CD4-positive, alpha-beta T cell (primary cell): Measurements from ENCODE around the gene FASTKD3. TPM values are rescaled to one million over a fixed set of nuclear protein-coding genes. Genes with fewer than 3 reads are reported as not detected.

Experiments
- ATAC-seq: fragments of 200-7000 bp; cut with Tn5 transposase; one replicate; pipeline ENCODE4 v1.10.0; 2022; ENCODE audit warnings: mild to moderate bottlenecking; ENCODE audit not compliant: poor library complexity
- CTCF ChIA-PET: fragments of 350-600 bp; sonication (Branson Sonifier 250); formaldehyde crosslinking; loops from one replicate; lab custom pipeline; 2021; ENCODE audit warnings: antibody characterized with exemption, inconsistent platforms; lab: Charles Lee
- POLR2A ChIA-PET: fragments of 350-600 bp; sonication (Branson Sonifier 250); formaldehyde crosslinking; loops from one replicate; lab custom pipeline; 2021; ENCODE audit warnings: antibody characterized with exemption, inconsistent platforms; lab: Charles Lee
- DNase-seq, 14 experiments: peaks; one replicate each; pipeline ENCODE4 v3.0.0-alpha.2; 2013 to 2020; ENCODE audit warnings: mixed read lengths in 2 of 14
- H3K27ac ChIP-seq, 2 donors: one replicate each; pipeline versions ENCODE4 v1.5.1 to v1.7.0; 2013; ENCODE audit warnings: low read length in 2 of 2, low read depth in 1 of 2, mild to moderate bottlenecking in 1 of 2
- H3K27me3 ChIP-seq, 2 experiments: 1 replicate in 1 of 2; 2 replicates in 1 of 2; pipeline versions ENCODE4 v1.6.1 to v1.7.0; 2013; ENCODE audit warnings: low read length in 2 of 2, control low read depth in 1 of 2, mild to moderate bottlenecking in 1 of 2, moderate library complexity in 1 of 2; ENCODE audit not compliant: insufficient read depth in 2 of 2, control insufficient read depth in 1 of 2
- H3K36me3 ChIP-seq: one replicate; pipeline ENCODE4 v1.6.1; 2013; ENCODE audit warnings: low read length, control low read depth; ENCODE audit not compliant: insufficient read depth
- H3K4me1 ChIP-seq: one replicate; pipeline ENCODE4 v1.6.1; 2013; ENCODE audit warnings: low read length, control low read depth; ENCODE audit not compliant: insufficient read depth
- H3K4me3 ChIP-seq: one replicate; pipeline ENCODE4 v1.5.1; 2013; ENCODE audit warnings: mild to moderate bottlenecking, low read length, moderate library complexity
- H3K9me3 ChIP-seq, 2 experiments: 1 replicate in 1 of 2; 2 replicates in 1 of 2; pipeline versions ENCODE4 v1.6.1 to v1.7.0; 2013; ENCODE audit warnings: low read length in 2 of 2, mild to moderate bottlenecking in 2 of 2, control low read depth in 1 of 2, moderate library complexity in 1 of 2; ENCODE audit not compliant: control insufficient read depth in 1 of 2, insufficient read depth in 1 of 2
- H3K27ac Mint-ChIP-seq: one replicate; pipeline ENCODE4 v1.8.0; 2020; ENCODE audit warnings: mixed read lengths
- H3K27me3 Mint-ChIP-seq: one replicate; pipeline ENCODE4 v1.8.0; 2021; ENCODE audit warnings: mixed read lengths
- H3K36me3 Mint-ChIP-seq: one replicate; pipeline ENCODE4 v1.8.0; 2021; ENCODE audit warnings: low read depth, mixed read lengths
- H3K4me1 Mint-ChIP-seq: one replicate; pipeline ENCODE4 v1.8.0; 2021; ENCODE audit warnings: low read depth, mixed read lengths
- H3K4me3 Mint-ChIP-seq: one replicate; pipeline ENCODE4 v1.8.0; 2020; ENCODE audit warnings: mild to moderate bottlenecking, mixed read lengths
- H3K9me3 Mint-ChIP-seq: one replicate; pipeline ENCODE4 v1.8.0; 2020; ENCODE audit warnings: mixed read lengths
- CTCF ChIP-seq: fragments of 200-600 bp; IDR thresholded peaks from one replicate; pipeline ENCODE4 v1.8.0; 2022; ENCODE audit warnings: antibody characterized with exemption, mild to moderate bottlenecking
- intact Hi-C, 2 experiments: fragments of 100-400 bp; cut with DNase I in 1 of 2; cut with micrococcal nuclease in 1 of 2; formaldehyde crosslinking; loops; one replicate each; pipeline versions ENCODE4 v1.15.1 to v1.9.0; 2023 to 2025; cut with DNase I, micrococcal nuclease
- total RNA-seq, 174 experiments: library from RNA in 2 of 174; stranded (reverse) in 2 of 174; gene quantifications; one replicate each; pipeline ENCODE4 v1.2.3 and lab custom pipeline; 2021 to 2026

Gene FASTKD3
- total RNA-seq, 2 experiments from 2014 or later = 2.6 to 3.4 TPM

- Histone ChIP-seq H3K27me3 (no peaks in the 10 kb centered on the region), H3K27ac (peak overlapping the region in 1 of 2 donors; percentile 48), H3K4me3 (no peak overlapping the region), H3K36me3 (peaks cover 28% of the 10 kb centered on the region), H3K9me3 (no peaks in the 10 kb centered on the region), H3K4me1 (peaks cover 42% of the 10 kb centered on the region)
- DNase-seq (peak in 3 of 14 experiments; percentile 15 to 41 (median 24)), ATAC-seq (no peak)
- peak overlapping the region; percentile 93 for H3K4me3 Mint-ChIP-seq
- no peaks in the 10 kb centered on the region for H3K27me3 Mint-ChIP-seq
- H3K9me3 Mint-ChIP-seq = no peaks in the 10 kb centered on the region
- no peak for TF ChIP-seq CTCF
- POLR2A ChIA-PET = no interaction called here
- H3K27ac Mint-ChIP-seq = peak overlapping the region; percentile 90
- intact Hi-C loops = loop anchor here (5.0 to 10.0 kb wide), 2 partner anchors 1159 to 1237 kb away; partner anchors contain the start of genes NSUN2 (in 1 of the 2), SRD5A1 (in 1 of the 2) and TENT4A (in 1 of the 2)
- peaks cover 61% of the 10 kb centered on the region for H3K36me3 Mint-ChIP-seq
- peaks cover 88% of the 10 kb centered on the region for H3K4me1 Mint-ChIP-seq
- CTCF ChIA-PET = interaction anchor here (1.0 to 3.4 kb wide), 2 partner anchors 15 to 21 kb away, joined by 3 to 13 read pairs; no protein-coding TSS in a partner anchor
Observed at GRCh38 chr5:7871653-7872052, 2.8 kb upstream of the FASTKD3 start.

- ChIA-PET CTCF (interaction anchor here (1.3 to 1.5 kb wide), 2 partner anchors 13 to 17 kb away, joined by 3 to 6 read pairs; no protein-coding TSS in a partner anchor), POLR2A (interaction anchor here (0.7 to 2.8 kb wide), 6 partner anchors 9 to 30 kb away, joined by 3 to 22 read pairs (median 8); partner anchors contain the start of gene CFAP90)
- H3K27ac ChIP-seq = peak overlapping the region; percentile 2 to 55
- peak; percentile 15 for ATAC-seq
- H3K36me3 ChIP-seq = peaks cover 14% of the 10 kb centered on the region
- H3K4me1 Mint-ChIP-seq = peaks cover 84% of the 10 kb centered on the region
- H3K27me3 ChIP-seq = no peaks in the 10 kb centered on the region
- intact Hi-C loops = loop anchor here (2.0 to 10.0 kb wide), 6 partner anchors 17 to 1492 kb away; partner anchors contain the start of genes CFAP90 (in 1 of the 2), MED10 (in 1 of the 2), NSUN2 (in 1 of the 2) and SRD5A1 (in 1 of the 2)
- H3K4me3 ChIP-seq = peak overlapping the region; percentile 86
- H3K27me3 Mint-ChIP-seq = no peaks in the 10 kb centered on the region
- no peaks in the 10 kb centered on the region for H3K9me3 ChIP-seq
- H3K9me3 Mint-ChIP-seq = no peaks in the 10 kb centered on the region
- H3K36me3 Mint-ChIP-seq = peaks cover 53% of the 10 kb centered on the region
- H3K27ac Mint-ChIP-seq = peak overlapping the region; percentile 90
- H3K4me3 Mint-ChIP-seq = peak overlapping the region; percentile 93
- H3K4me1 ChIP-seq = peaks cover 41% of the 10 kb centered on the region
- no peak for TF ChIP-seq CTCF
- peak in 7 of 14 experiments; percentile 7 to 51 (median 25) for DNase-seq
Observed at GRCh38 chr5:7869474-7870136, 774 bp upstream of the FASTKD3 start.

GRCh38 chr5:7868427-7868772 lies 431 bp downstream of the FASTKD3 start:
- H3K4me1 ChIP-seq = peaks cover 35% of the 10 kb centered on the region
- peaks cover 74% of the 10 kb centered on the region for H3K4me1 Mint-ChIP-seq
- intact Hi-C loops = loop anchor here (2.0 to 5.0 kb wide), 4 partner anchors 16 to 1491 kb away; partner anchors contain the start of genes CFAP90 (in 1 of the 2) and MED10 (in 1 of the 2)
- no peaks in the 10 kb centered on the region for H3K9me3 Mint-ChIP-seq
- DNase-seq = no peak
- H3K4me3 Mint-ChIP-seq = peak overlapping the region; percentile 93
- no peak for TF ChIP-seq CTCF
- H3K27ac ChIP-seq = peak overlapping the region in 1 of 2 donors; percentile 55
- CTCF ChIA-PET = interaction anchor here (1.3 to 1.5 kb wide), 2 partner anchors 11 to 19 kb away, joined by 3 to 6 read pairs; no protein-coding TSS in a partner anchor
- H3K36me3 Mint-ChIP-seq = peaks cover 49% of the 10 kb centered on the region
- POLR2A ChIA-PET = interaction anchor here (0.6 to 2.8 kb wide), 7 partner anchors 8 to 715 kb away, joined by 3 to 22 read pairs (median 4); partner anchors contain the start of gene CFAP90
- H3K27me3 ChIP-seq = no peaks in the 10 kb centered on the region
- no peaks in the 10 kb centered on the region for H3K9me3 ChIP-seq
- no peak for ATAC-seq
- H3K27me3 Mint-ChIP-seq = no peaks in the 10 kb centered on the region
- H3K27ac Mint-ChIP-seq = peak overlapping the region; percentile 85
- peak overlapping the region; percentile 86 for H3K4me3 ChIP-seq
- peaks cover 10% of the 10 kb centered on the region for H3K36me3 ChIP-seq
